Stromal cell of bone marrow (primary cell): ENCODE results near the gene MRPL45.

ENCODE experiments used
- DNase-seq: peaks from one replicate; pipeline ENCODE4 v3.0.0-alpha.2; 2012; ENCODE audit warnings: low read depth

The MRPL45 gene

GRCh38 chr17:38325221-38325851 lies 28.4 kb downstream of the MRPL45 start:
- DNase-seq: no peak

DNA sequence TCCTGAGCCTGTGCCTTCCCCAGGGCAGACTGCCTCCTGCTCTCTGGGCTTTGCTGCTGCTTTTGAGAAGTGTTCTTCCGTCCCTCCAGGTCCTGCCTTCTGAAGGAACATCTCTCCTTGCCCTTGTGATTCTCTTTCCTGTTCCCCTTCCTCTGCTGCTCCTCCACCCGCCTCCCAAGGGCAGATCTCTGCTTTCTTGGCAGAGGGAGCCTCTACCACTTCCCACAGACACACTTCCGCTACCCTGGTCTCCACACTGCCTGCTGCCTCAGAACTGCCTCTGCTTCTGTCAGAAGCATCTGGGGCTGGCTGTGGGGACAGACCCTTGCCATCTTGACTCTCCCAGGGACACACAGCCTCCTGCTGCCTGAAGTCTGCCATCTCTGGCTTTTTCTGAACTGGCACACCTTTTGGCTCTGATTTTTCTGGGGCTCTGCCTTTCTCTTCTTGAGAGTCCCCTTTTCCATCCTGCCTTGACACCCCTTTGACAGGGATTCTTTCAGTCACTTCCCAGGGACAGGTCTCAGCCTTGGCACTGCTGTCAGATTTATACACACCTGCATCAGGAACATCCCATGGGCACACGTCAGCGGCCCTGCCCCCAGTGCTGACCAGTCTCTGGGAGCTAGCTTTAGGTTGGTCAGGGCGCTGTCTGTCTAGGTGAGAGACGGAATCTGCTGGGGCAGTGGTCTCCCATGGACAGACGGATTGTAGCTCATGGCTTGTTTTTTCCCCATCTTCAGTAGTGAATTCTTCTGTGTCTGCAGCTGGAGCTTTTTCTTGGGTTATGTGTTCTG lies 30.2 kb downstream of the MRPL45 start:
- no peak for DNase-seq

DNA sequence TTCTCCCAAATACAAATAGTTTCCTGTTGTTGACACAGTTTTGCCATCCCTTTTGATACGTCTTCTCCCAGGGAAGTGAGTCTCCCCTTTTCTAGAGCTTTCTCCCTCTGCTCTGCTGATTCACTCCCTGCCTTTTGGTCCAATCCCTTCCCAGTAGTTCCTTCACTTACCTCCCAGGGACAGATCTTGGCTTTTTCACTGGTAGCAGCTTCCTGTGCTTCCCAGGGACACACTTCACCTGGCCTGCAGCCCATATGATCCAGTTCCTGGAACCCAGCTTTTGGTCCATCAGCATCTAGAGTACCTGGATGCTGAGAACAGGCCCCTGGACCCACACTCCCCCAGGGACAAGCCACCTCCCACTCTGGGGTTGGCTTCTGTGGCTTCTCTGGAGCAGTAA lies 31.0 kb downstream of the MRPL45 start:
- DNase-seq: no peak

- DNase-seq: no peak
Measured at GRCh38 chr17:38328620-38329019, 31.7 kb downstream of the MRPL45 start.

DNA sequence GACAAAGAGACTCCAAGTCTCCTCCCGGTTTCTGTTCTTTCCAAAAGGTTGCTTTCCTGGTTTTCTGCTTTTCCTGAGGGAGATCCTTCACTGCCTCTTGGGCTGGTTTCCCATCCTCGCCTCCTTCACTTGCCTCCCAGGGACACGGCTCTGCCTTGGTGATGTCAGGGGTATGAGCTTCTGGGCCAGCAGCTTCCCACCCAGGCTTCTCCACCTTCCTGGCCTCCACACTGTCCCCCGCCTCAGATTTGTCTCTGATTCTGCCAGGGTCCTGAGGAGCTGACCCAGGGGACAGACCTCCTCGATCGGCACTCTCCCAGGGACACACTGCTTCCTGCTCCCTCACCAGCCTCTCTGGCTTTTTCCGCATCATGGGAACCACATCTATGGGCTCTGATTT lies 32.3 kb downstream of the MRPL45 start:
- DNase-seq: no peak

DNA sequence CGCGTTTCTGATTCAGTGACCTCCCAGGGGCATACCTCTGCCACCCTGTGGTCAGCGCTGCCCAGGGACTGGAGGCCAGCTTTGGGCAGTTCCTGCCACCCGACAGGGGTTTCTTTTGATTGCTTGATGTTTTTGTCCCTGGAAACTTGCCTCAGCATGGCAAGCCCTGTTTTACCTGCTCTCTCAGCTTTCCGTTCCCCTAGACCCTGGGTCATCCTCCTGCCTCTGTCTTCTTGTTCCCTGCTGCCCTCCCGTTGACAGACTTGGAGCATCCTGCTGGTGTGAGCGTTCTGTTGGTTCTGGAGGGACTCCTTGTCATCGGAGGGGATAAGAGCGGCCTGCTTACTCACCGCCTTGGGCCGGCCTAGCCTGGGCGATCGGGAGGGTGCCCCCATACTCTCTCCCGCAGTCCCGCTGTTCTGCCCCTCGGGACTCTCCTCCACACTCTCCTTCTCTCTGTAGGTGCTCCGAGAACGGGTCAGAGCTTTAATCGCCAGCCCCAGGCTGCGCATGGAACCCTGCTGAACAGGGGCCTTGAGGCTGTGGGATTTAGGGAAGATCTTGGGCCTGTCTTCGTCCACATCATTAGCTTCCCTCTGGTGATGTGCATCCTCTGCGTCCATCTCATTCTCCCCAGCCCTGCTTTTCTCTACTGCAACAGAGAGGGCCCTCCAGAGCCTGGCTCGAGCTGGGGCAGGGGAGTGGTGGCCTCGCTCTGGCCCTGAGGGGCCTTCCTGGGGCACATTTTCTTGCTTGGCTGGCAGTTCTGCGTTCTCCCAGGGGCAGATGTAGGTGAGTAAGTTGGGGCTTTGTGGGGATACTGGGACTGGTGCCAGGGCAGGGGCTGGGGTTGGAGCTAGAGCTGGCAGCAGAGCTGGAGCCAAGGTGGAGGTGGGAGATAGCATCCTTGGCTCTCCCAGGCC lies 33.1 kb downstream of the MRPL45 start:
- no peak for DNase-seq

DNA sequence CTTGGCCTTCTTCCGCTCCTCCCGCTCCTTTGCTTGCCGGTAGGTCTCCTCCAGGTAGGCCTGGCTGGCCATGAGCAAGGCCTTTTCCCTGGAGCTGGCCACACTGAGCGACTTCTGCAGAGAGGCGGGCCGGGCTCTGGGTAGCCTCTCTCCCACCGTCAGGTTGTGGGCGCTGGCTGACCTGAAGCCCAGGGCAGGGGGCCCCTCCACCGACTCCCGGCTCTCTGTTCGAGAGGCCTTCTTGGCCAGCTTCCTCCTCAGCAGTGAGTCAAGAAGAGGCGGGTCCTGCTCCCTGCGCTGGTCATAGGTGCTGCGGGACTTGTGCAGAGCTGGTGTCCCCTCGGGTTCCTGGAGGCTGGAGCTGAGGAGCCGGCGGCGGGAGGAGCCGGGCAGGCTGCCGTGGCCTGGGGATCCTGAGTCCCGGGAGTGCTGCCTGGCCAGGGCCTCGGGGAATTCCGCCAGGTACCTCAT lies 34.0 kb downstream of the MRPL45 start:
- no peak for DNase-seq

DNA sequence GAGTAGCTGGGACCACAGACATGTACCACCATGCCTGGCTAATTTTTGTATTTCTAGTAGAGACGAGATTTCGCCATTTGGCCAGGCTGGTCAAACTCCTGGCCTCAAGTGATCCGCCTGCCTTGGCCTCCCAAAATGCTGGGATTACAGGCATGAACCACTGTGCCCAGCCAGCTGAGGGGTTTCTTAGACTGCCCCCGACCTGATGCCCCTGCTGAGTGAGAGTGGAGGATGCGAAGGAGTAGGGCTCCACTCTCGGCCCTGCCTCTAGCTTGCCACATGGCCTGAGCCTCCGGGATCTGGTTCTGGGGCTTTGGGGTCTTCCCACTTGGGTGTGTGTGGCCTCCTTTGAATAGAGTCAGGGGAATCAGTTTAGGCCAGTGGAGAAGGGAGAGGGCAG lies 35.8 kb downstream of the MRPL45 start:
- no peak for DNase-seq

DNA sequence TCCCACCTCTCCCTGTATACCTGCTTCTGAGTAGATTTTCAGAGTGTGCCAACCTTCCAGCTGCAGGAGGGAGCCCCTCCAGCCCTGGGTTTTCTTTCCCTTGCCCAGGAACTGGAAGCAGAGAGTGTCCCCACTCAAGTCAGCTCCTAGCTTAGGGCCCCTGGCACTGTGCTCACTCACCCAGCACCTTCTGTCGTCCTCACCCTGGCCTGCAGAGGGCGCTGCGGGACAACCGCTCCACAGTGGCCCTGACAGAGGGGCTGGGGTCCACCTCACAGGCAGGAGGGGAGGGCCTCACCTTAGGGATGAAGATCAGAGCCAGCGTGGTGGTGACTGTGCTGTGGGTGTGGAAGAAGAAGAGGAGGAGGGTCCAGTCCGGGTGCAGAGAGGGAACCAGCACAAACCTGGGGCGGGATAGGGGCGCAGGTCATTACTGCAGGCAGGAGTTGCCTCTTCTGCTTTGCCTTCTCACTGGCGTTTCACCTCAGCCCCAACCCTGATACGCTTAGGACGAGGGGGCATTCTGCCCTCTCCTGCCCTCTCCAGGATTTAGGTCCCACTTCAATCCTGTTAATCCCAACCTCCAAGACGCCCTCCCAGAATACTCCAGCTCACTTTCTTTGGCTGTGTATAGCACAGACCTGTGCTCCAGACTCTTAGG lies 36.8 kb downstream of the MRPL45 start:
- DNase-seq: no peak

GRCh38 chr17:38334480-38335364 lies 37.8 kb downstream of the MRPL45 start:
- DNase-seq: no peak

GRCh38 chr17:38336838-38337237 lies 39.9 kb downstream of the MRPL45 start:
- no peak for DNase-seq

DNA sequence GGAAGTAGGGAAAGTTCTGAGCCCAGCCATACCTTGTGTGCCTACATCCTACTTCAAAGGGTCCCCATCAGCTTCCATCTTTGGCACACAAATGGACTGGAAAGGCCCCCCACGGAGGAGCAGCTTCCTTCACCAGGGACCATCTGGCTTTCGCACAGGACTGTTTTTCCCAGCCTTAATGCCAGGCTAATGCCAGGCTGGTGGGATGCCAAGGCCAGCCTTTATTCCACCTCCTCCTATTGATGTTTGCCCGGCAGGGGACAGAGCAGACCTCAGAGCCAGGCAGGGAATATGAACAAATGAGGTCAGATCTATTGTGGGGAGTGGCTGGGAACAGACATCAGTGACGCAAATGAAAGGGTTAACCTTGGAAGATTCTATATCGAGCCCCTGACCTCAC lies 41.1 kb downstream of the MRPL45 start:
- DNase-seq: no peak

GRCh38 chr17:38338535-38338934 lies 41.6 kb downstream of the MRPL45 start:
- no peak for DNase-seq

GRCh38 chr17:38339891-38340290 lies 42.9 kb downstream of the MRPL45 start:
- DNase-seq: no peak

DNA sequence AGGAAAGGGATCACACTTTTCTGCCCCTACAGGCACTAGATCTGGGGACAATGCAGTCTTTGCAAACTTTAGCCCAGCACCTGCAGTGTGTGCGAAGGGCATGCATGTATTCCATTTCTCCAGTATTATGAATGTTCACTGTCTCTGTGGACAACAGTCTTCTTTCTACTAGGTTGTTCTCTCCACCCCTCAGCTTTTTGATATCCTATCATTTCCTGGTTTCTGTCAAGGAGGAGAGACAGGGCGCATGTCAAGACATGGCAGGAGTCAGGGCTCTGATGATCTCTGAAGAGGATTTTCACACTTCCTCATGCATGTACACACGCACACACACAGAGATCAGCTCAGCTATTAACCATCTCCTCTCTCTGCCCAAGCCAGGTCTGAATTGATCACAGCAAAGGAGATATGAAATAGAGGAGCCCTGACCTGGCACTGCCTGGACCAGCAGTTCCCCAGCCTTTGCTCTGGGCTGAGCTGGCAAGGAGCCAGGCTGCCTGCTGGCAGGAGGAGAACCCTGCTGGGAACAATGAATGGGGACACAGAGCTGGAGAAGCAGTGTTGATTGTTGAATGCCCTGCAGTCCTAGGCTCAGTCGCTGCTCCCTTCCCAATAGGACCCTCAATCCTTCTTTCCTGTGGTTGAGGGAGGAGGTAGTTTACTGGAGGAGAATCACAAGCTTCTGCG lies 44.2 kb downstream of the MRPL45 start:
- no peak for DNase-seq

GRCh38 chr17:38342886-38343607 lies 46.1 kb downstream of the MRPL45 start:
- DNase-seq: no peak

DNA sequence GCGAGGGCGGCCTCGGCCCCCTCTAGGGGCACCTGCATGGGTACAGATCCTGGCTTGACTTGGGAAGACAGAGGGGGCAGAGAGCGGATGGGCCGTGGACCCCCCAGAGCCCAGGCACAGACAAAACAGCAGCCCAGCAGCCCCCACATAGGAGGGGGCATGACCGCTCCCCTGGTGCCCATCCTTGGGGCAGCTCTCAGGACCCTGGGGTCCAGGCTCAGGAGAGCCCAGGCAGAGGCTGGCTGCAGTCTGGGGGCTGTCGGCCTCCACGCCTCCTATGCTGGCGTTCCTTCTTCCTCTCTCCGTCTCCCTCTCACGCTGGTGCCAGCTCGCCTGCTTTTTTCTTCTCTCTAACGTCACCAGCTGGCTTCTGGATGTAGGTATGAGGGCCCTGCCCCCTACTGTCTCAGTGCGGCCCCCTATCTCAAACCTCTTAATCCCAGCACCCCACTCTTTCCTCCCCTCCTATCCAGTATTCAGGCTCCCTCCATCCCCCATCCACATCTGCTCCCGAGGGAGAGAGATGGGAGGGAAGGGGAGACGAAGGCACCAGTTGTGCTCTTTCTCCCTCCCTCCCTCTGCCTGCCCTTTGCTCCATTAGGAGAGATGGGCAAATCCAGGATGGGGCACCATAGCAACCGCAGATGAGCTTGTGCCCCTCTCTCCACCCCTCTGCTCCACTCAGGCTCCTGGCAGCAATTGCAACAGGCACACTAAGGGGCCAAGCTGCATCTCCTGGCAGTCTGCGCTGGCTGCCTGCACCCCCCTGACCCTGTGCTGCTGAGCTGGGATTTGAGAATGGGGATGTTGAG lies 46.8 kb downstream of the MRPL45 start, which contains the start of gene GPR179:
GPR179 (minus strand) TSS at position 349 of the 812 bp plus-strand sequence; CDS start at position 182, 167 bp downstream.
- DNase-seq: no peak

DNA sequence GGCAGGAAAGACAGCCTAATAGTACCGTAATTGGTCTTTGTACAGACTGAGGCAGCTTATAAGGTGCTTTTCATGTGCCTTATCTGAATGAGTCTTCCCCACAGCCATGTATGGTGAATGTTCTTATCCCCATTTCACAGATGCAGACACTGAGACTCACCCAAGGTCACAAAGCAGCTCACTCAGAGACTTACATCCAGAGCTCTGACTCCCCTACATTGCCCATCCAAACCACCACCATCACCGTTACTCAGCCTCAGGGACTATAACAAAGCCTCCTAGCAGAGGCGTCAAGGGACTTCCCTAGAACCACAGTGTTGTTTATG lies 47.4 kb downstream of the MRPL45 start:
- DNase-seq: no peak

- DNase-seq: no peak
Measured at GRCh38 chr17:38345743-38346142, 48.8 kb downstream of the MRPL45 start.
